Neural cell (in vitro differentiated cells): ENCODE measurements around the gene FBLN2.

Experiments used
- EZH2 ChIP-seq: fragments of 200-600, 300-800 bp; shearing (Covaris generic), sonication (generic); IDR thresholded peaks from 2 replicates; pipeline ENCODE4 v1.6.1; 2014; ENCODE audit warnings: antibody characterized with exemption, low read length, borderline replicate concordance, mild to moderate bottlenecking; ENCODE audit not compliant: insufficient read depth, poor library complexity, severe bottlenecking
- MXI1 ChIP-seq: fragments of 450-650 bp; conservative IDR thresholded peaks from 2 replicates; pipeline ENCODE4 v1.6.1; 2014; ENCODE audit warnings: antibody characterized with exemption, mild to moderate bottlenecking; ENCODE audit not compliant: poor library complexity, severe bottlenecking
- TAF1 ChIP-seq: IDR thresholded peaks from 2 replicates; pipeline ENCODE4 v1.6.1; 2012; ENCODE audit warnings: low read depth
- TF ChIP-seq, protein P1 (sequence below): fragments of 450-650 bp; IDR thresholded peaks from 2 replicates; pipeline ENCODE4 v1.5.1; 2014; ENCODE audit warnings: antibody characterized with exemption, mild to moderate bottlenecking, moderate library complexity; ENCODE audit not compliant: poor library complexity, severe bottlenecking

- no peak for TF ChIP-seq EZH2
- TF ChIP-seq, protein P1, sequence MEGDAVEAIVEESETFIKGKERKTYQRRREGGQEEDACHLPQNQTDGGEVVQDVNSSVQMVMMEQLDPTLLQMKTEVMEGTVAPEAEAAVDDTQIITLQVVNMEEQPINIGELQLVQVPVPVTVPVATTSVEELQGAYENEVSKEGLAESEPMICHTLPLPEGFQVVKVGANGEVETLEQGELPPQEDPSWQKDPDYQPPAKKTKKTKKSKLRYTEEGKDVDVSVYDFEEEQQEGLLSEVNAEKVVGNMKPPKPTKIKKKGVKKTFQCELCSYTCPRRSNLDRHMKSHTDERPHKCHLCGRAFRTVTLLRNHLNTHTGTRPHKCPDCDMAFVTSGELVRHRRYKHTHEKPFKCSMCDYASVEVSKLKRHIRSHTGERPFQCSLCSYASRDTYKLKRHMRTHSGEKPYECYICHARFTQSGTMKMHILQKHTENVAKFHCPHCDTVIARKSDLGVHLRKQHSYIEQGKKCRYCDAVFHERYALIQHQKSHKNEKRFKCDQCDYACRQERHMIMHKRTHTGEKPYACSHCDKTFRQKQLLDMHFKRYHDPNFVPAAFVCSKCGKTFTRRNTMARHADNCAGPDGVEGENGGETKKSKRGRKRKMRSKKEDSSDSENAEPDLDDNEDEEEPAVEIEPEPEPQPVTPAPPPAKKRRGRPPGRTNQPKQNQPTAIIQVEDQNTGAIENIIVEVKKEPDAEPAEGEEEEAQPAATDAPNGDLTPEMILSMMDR, result no peak
- TF ChIP-seq MXI1, result no peak
- TF ChIP-seq TAF1, result no peak
Observed at GRCh38 chr3:13608969-13609725, 60.2 kb downstream of the FBLN2 start.
